NCI-H2171 treated with DMSO at 0.1 percent for 48 hours (cell line): ENCODE results near the gene SEMA3D.
"Not testable (repeated sequence)": the region's sequence is repeated elsewhere in the genome, so short reads cannot be mapped to it uniquely, and the experiment has no call there.

Experiments used
- DNase-seq: peaks from one replicate; lab custom pipeline; 2025; lab: John Stamatoyannopoulos, UW

SEMA3D gene

GRCh38 chr7:84992954-84993353 lies 193.9 kb downstream of the SEMA3D start:
- DNase-seq, result not testable (repeated sequence)

DNA sequence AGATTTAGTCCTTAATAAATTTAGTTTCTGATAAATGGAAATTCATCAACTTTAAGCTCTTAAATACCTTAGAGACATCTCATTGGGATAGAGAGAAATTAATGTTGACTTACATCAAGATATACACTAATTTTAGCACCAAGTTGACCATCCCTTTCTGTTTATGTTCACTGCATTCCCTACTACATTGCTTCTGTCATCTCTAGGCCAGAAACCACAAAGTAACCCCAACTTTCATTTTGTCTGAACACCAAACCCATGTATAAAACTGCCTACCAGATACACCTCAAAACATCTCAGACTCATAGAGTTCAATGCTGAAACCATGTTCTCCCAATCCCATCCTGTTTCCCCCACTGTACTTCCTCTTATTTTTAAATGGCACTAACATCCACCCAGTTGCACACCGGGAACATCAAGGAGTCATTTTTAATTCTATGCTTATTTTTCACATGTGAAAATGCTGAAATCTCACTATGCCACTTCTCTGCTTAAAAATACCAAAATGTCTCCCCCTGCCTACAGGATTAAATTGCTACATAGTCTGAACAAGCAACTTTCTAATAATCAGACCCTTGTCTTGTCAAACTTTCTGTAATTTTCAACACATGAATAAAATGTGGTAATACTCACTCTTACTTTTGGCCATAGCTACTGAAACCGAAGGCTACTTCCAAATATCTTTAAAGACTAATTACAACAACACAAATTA lies 201.6 kb downstream of the SEMA3D start:
- DNase-seq, result no peak

- no peak for DNase-seq
These were observed 204.7 kb downstream of the SEMA3D start for GRCh38 chr7:84982199-84982598.

DNA sequence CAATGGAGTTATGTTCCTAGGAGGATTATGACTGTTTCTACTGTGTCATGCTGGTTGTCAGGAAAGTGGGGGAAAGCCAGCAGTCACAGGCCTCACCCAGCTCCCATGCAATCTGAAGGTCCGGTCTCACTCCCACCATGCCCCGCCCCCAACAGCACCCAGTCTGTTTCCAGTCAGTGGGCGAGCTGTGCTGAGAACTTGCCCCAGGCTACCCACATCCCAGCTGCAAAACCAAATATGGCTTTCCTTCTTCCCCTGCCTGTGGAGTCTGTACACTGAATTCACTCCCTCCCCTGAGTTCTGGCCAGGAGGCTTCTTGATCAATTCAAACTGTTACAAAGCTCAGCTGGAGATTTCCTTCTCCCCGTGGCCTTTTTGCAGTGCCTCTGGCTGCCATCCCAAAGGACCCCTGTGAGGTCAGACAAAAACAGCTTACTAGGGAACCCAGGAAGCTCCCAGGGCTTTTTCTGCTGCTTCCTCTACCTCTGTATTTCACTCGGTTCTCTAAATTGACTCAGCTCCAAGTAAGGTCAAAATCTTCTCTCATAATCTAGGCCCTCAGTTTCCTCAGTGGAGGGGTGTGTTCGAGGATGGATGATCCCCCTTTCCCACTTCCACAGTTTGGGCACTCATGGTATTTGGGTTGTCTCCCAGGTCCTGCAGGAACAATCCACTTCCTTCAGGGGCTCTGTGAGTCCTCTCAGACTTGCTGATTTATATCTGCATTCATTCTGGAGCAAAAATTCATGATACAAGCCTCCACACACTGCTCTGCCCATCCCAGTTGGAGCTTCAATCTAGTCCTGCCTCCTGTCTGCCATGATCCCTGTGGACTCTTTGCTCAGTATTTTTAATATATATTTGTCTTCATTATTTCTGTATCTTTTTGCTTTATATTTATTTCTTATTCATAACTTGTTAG lies 205.5 kb downstream of the SEMA3D start:
- no peak for DNase-seq

- DNase-seq, result no peak
These were observed 211.2 kb downstream of the SEMA3D start for GRCh38 chr7:84975586-84976185.

- DNase-seq, result peak; percentile 16
These were observed 215.5 kb downstream of the SEMA3D start for GRCh38 chr7:84971360-84971759.

DNA sequence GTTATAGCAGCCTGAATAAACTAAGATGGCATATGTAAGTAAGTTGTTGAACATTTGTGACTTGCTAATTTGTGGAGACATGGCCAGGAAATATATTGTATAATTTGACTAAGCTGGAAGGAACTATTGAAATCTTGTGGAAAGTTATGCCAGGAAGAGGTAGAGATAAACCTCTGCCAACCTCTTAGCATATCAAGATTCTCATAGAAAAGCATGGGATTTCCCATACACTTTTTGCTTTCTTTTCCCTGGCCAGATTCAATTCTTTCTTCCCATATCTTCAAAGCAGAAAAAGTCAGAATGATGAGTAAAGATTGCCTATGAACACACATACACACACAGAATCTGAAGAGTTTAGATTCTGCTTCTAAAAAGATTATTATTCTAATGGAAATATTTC lies 216.2 kb downstream of the SEMA3D start:
- DNase-seq, result no peak

DNA sequence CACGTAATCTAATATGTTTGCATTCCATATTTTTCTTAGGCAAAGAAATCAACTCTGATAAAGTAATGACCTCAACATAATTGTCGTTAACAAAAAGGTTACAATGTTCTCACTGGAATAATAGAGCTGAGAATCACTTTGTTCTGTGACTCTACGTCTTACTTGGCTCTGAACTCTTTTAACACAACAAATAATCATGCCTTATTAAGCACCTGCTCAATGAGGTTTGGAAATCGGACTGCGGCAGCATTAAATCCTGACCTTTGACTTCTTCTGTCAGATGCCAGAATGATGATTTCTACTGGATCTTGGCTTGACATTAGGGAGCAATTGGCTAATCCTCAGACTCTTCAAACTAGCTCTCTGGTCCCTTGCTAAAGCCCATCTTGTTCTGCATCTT lies 233.6 kb downstream of the SEMA3D start:
- no peak for DNase-seq

GRCh38 chr7:84950836-84951235 lies 236.0 kb downstream of the SEMA3D start:
- no peak for DNase-seq

DNA sequence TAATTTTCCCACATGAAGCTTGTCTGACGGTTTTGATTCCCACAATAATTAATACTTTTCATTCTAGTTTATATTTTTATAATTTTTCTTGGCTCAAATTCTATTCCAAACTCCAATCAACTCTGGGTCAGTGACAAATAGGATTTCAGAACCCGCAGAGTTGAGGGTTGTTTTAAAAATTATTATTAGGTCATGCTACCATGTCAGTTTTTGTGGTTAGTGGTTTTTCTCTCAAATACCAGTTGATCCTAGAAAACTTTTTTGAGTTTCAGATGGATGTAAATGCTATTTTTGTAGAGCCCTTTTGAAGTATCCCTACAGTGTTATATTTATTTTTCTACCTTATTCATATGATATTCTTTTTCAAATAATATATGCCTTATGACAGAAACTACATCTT lies 237.4 kb downstream of the SEMA3D start:
- DNase-seq, result no peak

DNA sequence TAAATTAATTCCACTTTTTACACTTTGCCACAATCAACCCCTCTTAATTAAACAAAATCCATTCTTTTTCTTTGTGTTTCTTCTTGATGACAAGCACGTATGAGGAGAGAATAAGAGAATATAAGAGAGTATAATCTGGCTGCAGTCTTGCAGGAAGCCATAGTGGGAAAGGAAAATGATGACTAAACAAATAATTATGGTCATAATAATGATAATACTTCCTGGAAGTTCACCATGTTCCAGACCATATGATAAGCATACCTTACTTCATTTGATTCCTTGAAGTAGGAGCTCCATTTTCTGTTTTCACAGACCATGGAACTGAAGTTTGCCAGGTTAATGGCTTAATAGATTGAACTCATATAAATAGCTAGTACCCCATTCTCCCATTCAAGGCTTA lies 237.8 kb downstream of the SEMA3D start:
- DNase-seq, result no peak

DNA sequence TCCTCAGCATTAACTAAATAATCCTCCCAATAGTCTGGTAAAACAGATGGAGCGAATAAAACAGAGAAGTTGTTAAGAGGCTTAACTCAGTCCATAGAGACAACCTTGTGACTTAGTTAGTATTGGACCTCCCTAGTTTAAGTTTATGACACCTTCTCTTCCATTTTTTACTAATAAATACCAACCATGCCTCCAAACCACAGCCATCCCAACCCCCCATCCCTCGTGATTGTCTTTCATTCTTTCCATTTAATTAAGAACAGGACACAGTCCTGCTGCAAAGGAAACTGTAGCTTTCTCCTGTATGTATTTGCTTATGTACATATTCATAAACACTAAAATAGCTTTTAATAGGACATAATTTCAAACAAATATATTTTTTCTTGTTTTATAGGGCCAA lies 238.2 kb downstream of the SEMA3D start:
- no peak for DNase-seq

GRCh38 chr7:84946549-84946948 lies 240.3 kb downstream of the SEMA3D start:
- DNase-seq, result no peak
